Measurements from ENCODE around the gene RAET1E. TPM values are rescaled to one million over a fixed set of nuclear protein-coding genes. Genes with fewer than 3 reads are reported as not detected.
"Not testable (repeated sequence)": the region's sequence is repeated elsewhere in the genome, so short reads cannot be mapped to it uniquely, and the experiment has no call there.

Gene RAET1E
- total RNA-seq, 1 donor from 2014 or later = not detected

GRCh38 chr6:149910721-149911151 is 12.8 kb upstream of the RAET1E start:
- TF ChIP-seq, protein P1, sequence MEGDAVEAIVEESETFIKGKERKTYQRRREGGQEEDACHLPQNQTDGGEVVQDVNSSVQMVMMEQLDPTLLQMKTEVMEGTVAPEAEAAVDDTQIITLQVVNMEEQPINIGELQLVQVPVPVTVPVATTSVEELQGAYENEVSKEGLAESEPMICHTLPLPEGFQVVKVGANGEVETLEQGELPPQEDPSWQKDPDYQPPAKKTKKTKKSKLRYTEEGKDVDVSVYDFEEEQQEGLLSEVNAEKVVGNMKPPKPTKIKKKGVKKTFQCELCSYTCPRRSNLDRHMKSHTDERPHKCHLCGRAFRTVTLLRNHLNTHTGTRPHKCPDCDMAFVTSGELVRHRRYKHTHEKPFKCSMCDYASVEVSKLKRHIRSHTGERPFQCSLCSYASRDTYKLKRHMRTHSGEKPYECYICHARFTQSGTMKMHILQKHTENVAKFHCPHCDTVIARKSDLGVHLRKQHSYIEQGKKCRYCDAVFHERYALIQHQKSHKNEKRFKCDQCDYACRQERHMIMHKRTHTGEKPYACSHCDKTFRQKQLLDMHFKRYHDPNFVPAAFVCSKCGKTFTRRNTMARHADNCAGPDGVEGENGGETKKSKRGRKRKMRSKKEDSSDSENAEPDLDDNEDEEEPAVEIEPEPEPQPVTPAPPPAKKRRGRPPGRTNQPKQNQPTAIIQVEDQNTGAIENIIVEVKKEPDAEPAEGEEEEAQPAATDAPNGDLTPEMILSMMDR (IDR thresholded peaks at IDR 0.05; ENCODE audit: insufficient read depth, low read length, poor library complexity, severe bottlenecking) = no peak
- Histone ChIP-seq H3K36me3 (ENCODE audit: control insufficient read depth, insufficient read depth, low read length) (no peaks in the 10 kb centered on the region), H3K4me3 (ENCODE audit: low read depth, low read length) (no peak overlapping the region), H3K27me3 (ENCODE audit: control insufficient read depth, insufficient read depth, low read length) (peaks cover 4% of the 10 kb centered on the region)
- no peak for DNase-seq (ENCODE audit: low read depth)

DNA sequence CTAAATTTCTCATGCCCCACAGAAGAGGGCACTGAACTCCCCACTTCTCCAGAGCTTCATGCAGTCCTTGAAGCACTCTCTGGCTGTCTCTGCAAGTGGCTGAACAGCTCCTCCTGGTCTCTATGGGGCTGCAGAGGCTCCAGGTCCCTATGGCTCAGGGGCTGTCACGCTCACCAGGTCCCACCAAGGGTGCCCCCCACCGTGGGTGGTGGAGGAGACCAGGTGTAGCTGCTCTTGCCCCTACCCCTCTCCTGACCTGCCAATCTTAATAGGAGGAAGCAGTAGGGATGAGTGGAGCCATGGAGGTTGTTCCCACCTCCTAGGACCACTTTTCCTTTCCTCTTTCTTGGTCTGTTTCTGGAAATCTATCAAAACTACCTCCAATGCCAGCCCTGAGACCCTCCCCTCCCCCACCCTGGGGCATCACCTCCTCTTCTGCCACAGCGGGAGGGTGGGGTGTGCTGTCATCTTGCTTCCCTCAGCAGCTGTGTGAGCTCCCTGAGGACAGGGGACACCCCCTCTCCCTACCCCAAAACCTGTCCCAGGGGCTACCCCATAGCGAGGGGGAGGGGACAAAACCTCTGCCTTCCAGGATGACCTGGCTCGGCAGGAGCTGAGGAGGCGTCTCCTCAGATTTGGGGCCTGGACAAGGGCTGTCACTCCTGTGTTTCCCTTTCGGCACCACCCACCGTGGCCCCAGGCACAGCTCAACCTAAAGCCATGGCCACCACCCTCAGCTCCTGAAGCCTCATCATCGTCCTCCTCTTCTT is 12.0 kb upstream of the RAET1E start:
- Histone ChIP-seq H3K36me3 (ENCODE audit: control insufficient read depth, insufficient read depth, low read length) (no peaks in the 10 kb centered on the region), H3K27me3 (ENCODE audit: control insufficient read depth, insufficient read depth, low read length) (peaks cover 6% of the 10 kb centered on the region), H3K4me3 (ENCODE audit: low read depth, low read length) (no peak overlapping the region)
- no peak for DNase-seq (ENCODE audit: low read depth)
- TF ChIP-seq, protein P1 (IDR thresholded peaks at IDR 0.05; ENCODE audit: insufficient read depth, low read length, poor library complexity, severe bottlenecking) = no peak

DNA sequence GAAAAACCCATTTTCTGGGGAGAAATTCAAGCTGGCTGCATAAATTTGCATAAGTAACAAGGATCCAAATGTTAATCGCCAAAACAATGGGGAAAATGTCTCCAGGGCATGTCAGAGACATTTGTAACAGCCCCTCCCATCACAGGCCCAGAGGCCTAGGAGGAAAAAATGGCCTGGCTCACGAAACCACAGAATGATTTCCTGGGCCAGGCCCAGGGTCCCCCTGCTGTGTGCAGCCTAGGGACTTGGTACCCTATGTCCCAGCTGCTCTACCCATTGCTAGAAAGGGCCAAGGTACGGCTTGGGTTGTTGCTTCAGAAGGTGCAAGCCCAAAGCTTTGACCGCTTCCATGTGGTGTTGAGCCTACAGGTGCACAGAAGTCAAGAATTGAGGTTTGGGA is 10.6 kb upstream of the RAET1E start:
- DNase-seq (ENCODE audit: low read depth); H3K27me3 ChIP-seq (ENCODE audit: control insufficient read depth, insufficient read depth, low read length); H3K4me3 ChIP-seq (ENCODE audit: low read depth, low read length); H3K36me3 ChIP-seq (ENCODE audit: control insufficient read depth, insufficient read depth, low read length): not testable (repeated sequence)

DNA sequence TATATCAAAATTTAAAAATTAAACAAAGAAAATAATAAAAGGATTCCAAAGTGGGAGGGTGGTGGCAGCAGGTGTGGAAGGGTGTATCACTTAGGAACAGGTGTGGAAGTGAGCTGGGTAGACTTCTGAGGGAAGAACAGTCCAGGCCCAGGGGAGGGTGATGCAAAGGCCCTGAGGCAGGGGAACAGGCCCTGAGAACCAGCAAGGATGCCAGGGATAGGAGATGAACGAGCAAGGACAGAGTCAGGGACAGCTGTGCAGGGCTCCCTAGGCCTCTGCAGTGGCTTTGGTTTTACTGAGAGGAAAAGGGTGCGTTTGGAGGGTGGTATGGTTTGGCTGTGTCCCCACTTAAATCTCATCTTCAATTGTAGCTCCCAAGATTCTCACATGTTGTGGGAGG is 9.4 kb upstream of the RAET1E start:
- peaks cover 2% of the 10 kb centered on the region for H3K27me3 ChIP-seq (ENCODE audit: control insufficient read depth, insufficient read depth, low read length)
- DNase-seq (ENCODE audit: low read depth) = no peak
- TF ChIP-seq, protein P1 (IDR thresholded peaks at IDR 0.05; ENCODE audit: insufficient read depth, low read length, poor library complexity, severe bottlenecking) = no peak

DNA sequence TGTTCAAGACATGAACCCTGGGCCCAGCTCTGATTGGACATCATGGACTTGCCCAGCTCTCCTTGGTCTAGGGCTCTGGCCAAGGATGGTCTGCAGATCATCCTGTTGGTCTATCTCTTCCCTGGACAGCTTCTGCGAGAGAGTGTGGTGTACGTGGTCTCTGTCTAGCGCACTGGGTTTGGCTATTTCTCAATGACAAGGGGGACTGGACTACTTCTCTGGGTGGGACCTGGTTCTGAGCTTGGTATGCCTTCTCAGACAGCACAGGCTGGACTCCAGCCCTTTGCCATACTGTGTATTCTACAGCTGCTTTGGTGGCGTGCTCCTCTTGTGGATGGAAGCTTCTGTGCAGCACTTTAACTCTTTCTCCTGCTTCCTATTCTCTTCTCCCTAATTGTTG is 8.5 kb upstream of the RAET1E start:
- Histone ChIP-seq H3K36me3 (ENCODE audit: control insufficient read depth, insufficient read depth, low read length) (no peaks in the 10 kb centered on the region), H3K27me3 (ENCODE audit: control insufficient read depth, insufficient read depth, low read length) (peaks cover 2% of the 10 kb centered on the region), H3K4me3 (ENCODE audit: low read depth, low read length) (no peak overlapping the region)
- DNase-seq (ENCODE audit: low read depth) = no peak
- TF ChIP-seq, protein P1 (IDR thresholded peaks at IDR 0.05; ENCODE audit: insufficient read depth, low read length, poor library complexity, severe bottlenecking) = no peak

More for the DNA sequence above, 9.4 kb upstream of the RAET1E start:
- Histone ChIP-seq H3K36me3 (ENCODE audit: control insufficient read depth, insufficient read depth, low read length) (no peaks in the 10 kb centered on the region), H3K4me3 (ENCODE audit: low read depth, low read length) (no peak overlapping the region)

GRCh38 chr6:149905911-149906371 is 8.0 kb upstream of the RAET1E start:
- Histone ChIP-seq H3K4me3 (ENCODE audit: low read depth, low read length) (no peak overlapping the region), H3K27me3 (ENCODE audit: control insufficient read depth, insufficient read depth, low read length) (peaks cover 2% of the 10 kb centered on the region), H3K36me3 (ENCODE audit: control insufficient read depth, insufficient read depth, low read length) (no peaks in the 10 kb centered on the region)
- TF ChIP-seq, protein P1 (IDR thresholded peaks at IDR 0.05; ENCODE audit: insufficient read depth, low read length, poor library complexity, severe bottlenecking) = no peak
- DNase-seq (ENCODE audit: low read depth) = no peak
